HG02885 (cell line): ENCODE measurements around the gene PHF10.

ENCODE experiments used
- ATAC-seq: cut with Tn5 transposase; IDR thresholded peaks from one replicate; pipeline ENCODE4 v1.9.1; 2021; ENCODE audit warnings: mild to moderate bottlenecking; ENCODE audit not compliant: unreplicated experiment, poor library complexity

The PHF10 gene

DNA sequence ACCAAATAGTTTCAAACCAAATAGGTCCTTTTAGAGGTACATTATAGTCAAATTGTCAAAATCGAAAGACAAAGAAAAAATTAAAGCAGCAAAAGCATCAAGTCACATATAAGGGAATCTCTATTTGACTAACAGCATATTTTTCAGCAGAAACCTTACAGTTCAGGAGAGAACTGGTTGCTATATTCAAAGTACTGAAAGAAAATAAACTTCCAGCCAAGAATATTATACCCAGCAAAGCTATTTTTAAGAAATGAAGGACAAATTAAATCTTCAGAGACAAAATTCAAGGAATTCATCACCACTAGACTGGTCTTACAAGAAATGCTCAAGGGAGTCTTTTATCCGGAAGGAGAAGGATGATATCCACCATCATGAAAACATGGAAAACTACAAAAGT lies 38.4 kb downstream of the PHF10 start:
- no peak for ATAC-seq

- ATAC-seq = no peak
Measured at GRCh38 chr6:169684056-169684455, 40.2 kb downstream of the PHF10 start.

DNA sequence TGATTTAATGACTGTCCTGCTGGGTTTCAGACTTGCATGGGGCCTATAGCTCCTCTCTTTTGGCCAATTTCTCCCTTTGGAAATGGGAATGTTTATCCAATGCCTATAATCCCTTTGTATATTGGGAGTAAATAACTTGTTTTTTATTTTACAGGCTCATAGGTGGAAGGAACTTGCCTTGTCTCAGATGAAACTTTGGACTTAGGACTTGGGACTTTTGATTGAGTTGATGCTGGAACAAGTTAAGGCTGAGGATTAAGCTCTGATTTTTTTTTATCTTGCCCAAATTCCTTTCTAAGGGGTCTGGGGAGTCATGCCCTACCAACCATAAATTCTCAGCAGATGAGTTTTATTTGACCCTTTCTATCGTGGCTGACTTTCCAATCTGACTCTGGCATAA lies 46.0 kb downstream of the PHF10 start:
- ATAC-seq = no peak

DNA sequence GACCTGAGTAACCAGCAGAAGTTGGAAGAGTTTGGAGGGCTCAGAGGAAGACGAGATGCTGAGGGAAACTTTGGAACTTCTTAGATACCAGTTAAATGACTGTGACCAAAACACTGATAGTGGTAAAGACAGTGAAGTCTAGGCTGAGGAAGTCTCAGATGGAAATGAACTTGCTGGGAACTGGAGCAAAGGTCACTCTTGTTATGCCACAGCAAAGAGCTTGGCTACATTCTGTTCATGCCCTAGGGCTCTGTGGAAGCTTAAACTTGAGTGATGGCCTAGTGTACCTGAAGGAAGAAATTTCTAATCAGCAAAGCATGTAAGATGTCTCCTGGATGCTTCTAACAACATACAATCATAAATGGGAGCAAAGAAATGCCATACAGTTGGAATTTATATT lies 47.2 kb downstream of the PHF10 start:
- no peak for ATAC-seq

GRCh38 chr6:169675011-169675410 lies 49.3 kb downstream of the PHF10 start:
- ATAC-seq = no peak

DNA sequence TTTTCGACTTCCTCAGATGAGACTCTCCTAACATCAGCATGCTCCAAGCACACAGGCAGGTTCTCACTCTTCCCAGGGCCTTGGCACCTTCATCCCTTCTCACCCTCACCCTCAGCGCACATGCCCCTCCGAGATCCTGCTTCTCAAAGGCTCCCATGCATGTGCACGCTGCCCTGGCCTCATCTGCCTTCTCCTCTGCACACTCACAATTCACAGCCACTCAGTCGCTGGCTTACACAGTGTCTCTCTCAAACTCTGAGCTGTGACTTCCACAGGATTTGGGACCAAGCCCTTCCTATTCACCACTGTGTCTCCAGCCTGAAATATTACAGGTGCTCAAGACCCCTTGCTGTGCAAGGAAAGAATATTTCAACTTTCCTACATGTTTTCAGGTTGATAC lies 52.7 kb downstream of the PHF10 start:
- no peak for ATAC-seq

DNA sequence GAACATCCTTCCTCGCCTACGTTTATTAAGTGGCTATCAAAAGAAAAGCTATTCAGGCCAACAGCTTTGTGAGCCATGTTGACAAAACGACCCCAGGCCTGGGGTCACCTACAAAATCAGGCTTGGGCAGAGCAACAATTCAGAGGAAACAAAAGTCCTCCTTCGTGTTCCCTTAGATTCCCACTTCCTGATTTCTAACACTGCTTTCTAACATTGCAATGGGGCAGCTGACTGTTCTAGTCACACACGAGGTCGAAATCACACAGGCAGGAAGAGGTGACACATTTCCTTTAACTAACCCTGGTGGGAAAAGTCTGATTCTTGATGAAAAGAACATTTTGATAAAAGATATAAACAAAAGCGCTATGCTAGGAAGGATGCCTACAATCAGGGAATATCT lies 54.4 kb downstream of the PHF10 start:
- ATAC-seq = no peak

DNA sequence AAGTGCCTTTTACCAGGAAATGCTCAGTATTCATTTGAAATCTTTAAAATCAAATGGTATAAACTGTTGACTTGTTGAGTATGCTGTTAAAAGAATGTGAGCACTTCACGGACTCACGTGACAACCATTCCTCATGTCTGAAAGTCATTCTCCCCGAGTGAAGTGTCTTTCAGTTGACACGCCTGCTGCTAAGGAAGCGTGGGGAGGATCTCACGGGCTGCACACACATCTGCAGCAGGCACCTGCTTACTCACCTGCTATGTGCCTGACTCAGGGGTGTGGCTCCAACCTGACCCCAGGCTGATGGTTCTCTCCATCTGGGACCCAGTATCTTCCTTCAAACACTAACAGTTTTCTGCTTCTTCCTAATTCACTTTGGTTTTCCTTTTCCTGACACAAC lies 55.2 kb downstream of the PHF10 start:
- no peak for ATAC-seq

- no peak for ATAC-seq
Measured at GRCh38 chr6:169668203-169668847, 56.0 kb downstream of the PHF10 start.

DNA sequence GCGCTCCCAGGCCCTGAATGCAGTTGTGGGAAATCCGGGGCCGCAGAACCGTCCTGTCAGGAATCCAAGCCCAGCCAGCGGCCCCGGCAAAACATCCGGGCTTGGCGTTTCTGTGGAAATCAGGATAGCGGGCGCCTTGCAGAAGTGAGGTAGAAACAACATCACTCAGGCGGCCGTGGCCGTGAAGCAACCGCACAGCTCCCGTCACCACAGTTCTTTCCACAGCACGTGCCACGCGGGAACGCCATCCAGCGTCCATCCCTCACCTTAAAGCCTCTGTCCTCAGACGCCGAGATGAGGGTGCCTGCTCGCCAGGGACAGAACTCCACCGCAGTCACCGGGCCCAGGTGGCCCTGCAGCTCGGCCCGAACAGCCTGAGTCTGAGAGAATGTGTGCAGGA lies 56.6 kb downstream of the PHF10 start:
- ATAC-seq = no peak

DNA sequence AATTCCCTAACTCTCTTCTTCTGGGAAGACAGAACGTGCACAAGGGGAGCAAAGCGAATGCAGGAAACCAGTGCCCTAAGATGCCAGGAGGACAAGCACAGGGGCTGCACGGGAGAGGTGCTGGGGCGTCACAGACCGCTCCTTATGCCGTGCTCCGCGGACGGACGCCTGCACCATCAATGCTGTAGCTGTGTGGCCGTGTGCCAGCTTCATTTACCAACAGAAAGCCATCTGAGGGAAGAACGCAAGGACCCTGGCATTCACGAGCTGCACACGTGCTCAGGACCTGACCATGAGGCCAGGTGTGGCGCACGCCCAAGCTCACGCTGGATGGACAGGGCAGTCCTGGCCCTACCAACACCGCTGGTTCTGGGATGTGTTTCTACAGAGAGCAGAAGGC lies 57.9 kb downstream of the PHF10 start:
- no peak for ATAC-seq

DNA sequence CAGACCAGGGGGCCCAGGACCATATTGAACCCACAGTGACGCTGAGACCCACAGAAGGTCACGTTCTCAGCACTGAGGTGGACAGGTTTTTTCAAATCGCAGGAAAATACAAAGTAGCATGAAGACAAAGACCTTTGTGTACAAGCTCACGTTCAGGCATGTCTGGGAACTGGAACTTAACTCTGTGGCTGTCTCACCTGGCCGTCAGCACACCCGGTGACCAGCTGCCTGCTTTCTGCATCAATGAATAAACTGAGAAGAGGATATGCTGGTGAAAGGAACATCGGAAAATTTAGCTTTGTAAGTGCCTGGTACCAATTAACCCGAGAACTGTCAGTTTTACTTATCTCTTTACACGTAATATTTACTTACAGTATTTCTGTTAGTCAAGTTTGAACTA lies 59.0 kb downstream of the PHF10 start:
- ATAC-seq = no peak

DNA sequence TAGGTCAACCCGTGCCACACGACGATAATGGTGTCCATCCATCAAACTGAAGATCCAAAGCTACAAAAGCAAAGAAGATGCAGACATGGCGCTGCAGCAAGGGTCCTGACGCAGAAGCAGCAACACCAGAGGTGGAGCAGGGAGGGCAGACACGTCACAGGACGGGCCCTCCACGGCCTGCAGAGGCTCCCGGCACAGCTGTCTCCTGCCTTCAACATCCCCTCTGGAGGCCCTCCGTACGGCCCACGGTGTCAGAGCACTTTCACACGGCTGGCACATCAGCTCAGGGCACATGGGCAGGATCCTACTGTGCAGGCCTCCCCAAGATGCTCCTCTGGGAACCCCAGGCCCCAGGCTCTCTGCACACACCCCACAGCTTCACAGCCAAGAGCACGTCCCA lies 60.1 kb downstream of the PHF10 start:
- ATAC-seq = no peak

DNA sequence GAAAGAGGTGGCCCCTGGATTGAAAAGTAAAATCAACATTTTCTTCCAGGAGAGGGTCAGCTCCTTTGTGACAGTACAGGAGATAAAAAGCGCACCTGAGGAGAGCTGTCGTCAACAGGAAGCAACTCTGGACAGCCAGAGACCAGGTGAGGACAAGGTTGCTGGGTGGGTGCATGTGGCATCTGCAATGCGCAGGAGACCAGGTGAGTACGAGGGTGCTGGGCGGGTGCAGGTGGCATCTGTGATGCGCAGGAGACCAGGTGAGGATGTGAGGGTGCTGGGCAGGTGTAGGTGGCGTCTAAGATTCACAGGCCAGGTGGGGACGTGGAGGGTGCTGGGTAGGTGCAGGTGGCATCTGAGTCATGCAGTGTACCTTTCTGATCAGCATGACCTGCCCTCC lies 60.8 kb downstream of the PHF10 start:
- no peak for ATAC-seq

GRCh38 chr6:169661391-169661756 lies 62.9 kb downstream of the PHF10 start:
- ATAC-seq = no peak

- no peak for ATAC-seq
Measured at GRCh38 chr6:169660751-169661390, 63.4 kb downstream of the PHF10 start.

DNA sequence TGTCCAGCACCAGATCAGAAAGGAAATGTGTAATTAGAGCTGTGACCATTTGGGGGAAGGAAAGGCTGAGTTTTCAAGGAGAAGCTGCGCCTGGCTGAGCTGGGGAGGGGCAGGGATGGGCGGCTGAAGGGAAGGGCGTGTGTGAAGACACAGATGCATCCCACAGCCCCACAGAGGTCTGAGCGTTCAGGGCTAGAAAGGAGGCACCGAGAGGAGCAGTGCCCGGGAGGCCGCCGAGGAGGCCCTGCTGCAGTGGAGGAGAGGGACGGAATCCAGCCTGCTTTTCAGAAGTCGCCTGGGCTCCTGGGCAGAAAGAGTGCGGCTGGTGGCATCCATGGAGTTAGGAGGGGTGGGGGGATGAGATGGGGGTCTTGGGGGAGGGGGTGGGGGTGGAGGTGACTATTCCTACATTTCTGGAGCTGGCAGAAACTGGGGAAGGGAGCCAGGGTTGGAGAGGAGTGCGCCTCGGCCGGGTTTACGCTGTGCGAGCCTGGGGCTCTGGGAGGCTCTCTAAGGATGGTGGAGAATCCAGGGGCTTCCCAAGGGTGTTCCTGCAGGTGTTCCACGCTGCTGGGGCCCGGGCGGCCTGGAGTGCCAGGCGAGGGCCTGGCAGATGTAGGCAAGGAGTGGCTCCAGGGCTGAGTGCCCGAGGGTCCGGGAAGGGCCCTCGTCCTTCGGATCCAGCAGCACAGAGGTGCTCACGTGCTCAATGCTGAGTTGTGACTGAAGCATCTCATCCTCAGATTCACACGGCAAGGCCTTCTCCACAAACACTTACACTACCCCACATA lies 64.3 kb downstream of the PHF10 start:
- ATAC-seq = no peak

DNA sequence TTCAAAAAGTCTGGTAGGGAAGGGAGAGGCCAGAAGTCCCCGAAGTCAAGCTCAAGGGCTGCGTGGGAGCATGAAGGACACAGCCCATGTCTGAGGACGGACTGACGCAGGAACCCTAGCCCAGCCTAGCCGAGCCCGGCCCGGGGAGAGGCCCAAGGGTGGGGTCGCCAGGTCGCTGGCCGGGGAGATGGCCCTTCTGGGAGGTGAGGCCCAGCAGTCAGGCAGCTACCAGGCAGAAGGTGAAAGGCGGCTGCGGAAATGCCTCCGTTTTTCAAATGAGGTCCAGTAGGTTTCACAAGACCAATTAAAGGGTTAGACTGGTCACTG lies 67.1 kb downstream of the PHF10 start:
- no peak for ATAC-seq

GRCh38 chr6:169656546-169657283 lies 67.6 kb downstream of the PHF10 start:
- ATAC-seq = no peak

GRCh38 chr6:169654598-169655391 lies 69.5 kb downstream of the PHF10 start:
- peak; percentile 89 for ATAC-seq
